Bronchus fibroblast of lung (primary cell): ENCODE measurements around the gene CLDN7. TPM values are rescaled to one million over a fixed set of nuclear protein-coding genes. Genes with fewer than 3 reads are reported as not detected.

ENCODE experiments used
- total RNA-seq: library from RNA; depleted of rRNA; stranded (reverse); fragments of >200 nt; gene quantifications from 2 replicates; pipeline ENCODE4 v1.2.3, GENCODE V29; 2015

The CLDN7 gene, protein sequence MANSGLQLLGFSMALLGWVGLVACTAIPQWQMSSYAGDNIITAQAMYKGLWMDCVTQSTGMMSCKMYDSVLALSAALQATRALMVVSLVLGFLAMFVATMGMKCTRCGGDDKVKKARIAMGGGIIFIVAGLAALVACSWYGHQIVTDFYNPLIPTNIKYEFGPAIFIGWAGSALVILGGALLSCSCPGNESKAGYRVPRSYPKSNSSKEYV
- 11.3 and 13.1 TPM in 2 replicates for total RNA-seq

DNA sequence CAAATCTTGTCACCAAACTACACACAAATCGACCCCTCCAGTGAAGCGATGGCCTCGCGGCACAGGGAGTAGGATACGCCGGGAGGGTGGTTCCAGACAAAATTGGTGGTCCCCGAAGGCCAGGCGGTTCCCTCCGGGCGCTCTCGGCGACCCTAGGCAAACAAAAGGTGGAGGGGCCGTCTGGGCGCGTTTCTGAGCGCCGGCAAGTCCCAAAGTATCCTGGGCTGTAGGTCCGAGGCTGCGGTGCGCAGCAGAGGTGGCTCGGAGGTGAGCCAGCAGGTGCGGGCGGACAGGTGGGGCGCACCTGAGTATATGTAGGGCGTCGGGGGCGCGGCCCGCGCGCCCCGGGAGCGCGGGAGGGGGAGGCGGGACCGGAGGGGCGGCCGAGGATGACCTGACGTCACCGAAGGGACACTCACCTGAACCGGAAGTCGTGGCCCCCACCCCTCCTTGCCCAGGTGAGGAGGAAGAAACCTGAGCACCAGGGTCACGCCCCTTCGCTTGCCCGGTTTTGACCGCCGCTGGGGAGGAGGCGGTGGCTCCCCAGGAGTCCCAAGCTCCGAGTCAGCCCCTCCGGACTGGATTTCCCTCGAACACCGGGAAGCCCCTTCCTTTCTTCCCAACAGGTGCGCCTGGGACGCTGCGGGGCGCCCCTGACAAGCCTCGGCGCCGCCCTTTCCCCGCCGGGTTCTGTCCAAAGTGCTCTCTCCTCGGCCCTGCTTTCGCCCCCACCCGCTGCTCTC lies at the start of gene CLDN7:
Gene CLDN7, minus strand, starts transcription at position 287 of the 743 bp plus-strand sequence. CDS start 435 bp downstream, outside the sequence.

DNA sequence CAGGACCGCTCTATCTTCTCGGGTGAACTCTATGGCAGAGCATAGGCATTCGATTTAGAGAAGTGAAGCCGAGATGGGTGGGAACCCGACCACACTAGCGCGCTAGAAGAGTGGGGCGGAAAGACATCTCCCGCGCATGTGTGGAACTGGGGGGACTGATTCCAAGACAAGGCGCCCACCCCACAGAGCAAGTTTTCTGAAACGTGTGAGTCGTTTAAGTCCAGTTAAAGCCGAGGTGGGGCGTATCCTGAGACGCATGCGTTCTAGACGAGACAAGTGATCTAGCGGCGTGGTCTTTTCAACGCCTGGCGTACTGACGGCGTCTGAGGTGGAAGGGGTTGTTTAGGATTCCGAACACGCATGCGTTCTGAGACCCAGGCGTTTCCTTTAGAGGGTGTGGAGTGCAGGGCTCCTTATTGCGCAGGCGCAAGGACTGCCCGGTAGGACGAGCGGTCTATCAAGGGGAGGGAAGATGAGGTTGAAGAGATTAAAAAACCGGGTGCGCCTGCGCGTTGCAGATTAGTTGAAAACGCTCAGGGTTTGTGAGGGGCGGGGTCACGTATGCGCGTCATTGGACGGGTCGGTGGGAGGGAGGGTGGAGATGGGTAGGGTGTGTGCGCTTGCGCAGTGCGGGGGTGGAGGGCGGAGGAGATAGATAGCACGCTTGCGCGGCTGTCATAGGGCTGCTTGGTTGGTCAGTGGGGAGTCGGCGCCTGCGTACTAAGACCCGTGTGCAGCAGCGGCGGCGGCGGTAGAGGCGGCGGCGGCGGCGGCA lies 44.8 kb upstream of the CLDN7 start, which contains the start of gene EIF5A:
Gene EIF5A, plus strand, starts transcription at position 718 of the 775 bp plus-strand sequence. CDS start 2,008 bp downstream, outside the sequence.

DNA sequence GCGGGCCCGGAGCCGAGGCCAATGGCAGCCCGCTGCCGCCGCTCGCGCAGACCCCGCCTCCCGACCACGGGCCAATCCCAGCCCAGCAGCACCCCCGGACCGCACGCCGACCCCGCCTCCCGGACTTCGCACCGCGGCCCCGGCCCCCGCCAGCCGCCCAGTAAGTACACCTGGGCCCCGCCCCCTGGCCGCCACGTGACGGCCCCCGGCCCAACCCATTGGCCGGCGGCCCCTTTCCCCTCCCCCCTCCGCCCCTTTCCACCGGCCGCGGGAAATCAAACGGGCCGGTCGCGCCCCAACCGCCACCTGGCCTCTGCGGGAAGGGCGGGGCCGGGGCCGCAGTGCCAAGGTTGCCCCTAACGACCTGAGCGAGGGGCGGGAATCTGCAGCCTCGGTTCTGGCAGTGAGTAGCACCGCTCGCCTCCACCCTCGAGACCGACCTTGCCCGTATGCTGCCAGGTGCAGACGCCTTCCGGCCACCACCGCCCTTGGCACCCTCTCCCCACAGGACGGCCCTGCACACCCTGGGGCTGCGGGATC lies 32.4 kb upstream of the CLDN7 start, which contains the start of gene YBX2:
Gene YBX2, minus strand, starts transcription at position 26 of the 540 bp plus-strand sequence. CDS start 139 bp downstream, outside the sequence.

DNA sequence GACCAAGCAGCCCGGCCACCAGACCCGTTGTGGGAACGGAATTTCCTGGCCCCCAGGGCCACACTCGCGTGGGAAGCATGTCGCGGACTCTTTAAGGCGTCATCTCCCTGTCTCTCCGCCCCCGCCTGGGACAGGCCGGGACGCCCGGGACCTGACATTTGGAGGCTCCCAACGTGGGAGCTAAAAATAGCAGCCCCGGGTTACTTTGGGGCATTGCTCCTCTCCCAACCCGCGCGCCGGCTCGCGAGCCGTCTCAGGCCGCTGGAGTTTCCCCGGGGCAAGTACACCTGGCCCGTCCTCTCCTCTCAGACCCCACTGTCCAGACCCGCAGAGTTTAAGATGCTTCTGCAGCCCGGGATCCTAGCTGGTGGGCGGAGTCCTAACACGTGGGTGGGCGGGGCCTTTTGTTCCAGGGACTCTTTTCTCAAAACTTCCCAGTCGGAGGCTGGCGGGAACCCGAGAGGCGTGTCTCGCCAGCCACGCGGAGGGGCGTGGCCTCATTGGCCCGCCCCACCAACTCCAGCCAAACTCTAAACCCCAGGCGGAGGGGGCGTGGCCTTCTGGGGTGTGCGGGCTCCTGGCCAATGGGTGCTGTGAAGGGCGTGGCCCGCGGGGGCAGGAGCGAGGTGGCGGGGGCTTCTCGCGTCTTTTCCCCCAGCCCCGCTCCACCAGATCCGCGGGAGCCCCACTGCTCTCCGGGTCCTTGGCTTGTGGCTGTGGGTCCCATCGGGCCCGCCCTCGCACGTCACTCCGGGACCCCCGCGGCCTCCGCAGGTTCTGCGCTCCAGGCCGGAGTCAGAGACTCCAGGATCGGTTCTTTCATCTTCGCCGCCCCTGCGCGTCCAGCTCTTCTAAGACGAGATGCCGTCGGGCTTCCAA lies 19.0 kb upstream of the CLDN7 start, which contains the start of gene SLC2A4:
Gene SLC2A4, plus strand, starts transcription at position 645 of the 879 bp plus-strand sequence. Its CDS starts 217 bp downstream, at position 862.

DNA sequence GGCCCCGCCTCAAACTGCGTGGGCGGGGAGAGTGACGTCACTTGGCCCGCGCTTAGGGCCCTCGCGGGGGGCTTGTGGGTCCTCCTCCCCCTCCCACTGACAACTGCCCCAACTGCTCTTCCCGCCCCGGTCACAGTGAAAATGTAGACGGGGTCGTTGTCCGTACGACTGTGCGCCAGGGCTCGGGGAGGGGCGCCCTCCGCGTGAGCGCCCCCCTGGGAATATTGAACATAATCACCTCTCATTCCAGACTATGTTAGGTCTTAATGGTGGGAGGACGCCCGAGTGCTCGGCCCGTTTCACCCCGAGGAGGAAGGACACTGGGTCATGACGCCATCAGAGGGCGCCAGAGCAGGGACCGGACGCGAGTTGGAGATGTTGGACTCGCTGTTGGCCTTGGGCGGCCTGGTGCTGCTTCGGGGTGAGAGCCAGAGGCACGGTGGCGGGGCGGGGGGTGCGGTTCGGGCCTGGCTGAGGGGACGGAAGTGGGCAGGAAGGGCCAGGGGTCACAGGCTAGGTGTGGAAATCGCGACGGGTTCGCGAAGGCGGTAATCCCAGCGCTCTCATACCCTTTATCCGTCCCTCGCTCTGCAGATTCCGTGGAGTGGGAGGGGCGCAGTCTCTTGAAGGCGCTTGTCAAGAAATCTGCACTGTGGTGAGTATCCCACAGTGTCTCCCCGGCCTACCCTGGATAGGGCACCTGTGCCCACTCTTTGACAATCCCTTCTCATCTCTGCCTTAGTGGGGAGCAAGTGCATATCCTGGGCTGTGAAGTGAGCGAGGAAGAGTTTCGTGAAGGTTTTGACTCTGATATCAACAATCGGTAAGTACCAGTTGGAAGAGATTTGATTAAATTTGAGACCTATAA lies 9.9 kb downstream of the CLDN7 start, which contains the start of gene ELP5:
Gene ELP5, plus strand, starts transcription at position 40 of the 868 bp plus-strand sequence. Its CDS starts 336 bp downstream, at position 376.

DNA sequence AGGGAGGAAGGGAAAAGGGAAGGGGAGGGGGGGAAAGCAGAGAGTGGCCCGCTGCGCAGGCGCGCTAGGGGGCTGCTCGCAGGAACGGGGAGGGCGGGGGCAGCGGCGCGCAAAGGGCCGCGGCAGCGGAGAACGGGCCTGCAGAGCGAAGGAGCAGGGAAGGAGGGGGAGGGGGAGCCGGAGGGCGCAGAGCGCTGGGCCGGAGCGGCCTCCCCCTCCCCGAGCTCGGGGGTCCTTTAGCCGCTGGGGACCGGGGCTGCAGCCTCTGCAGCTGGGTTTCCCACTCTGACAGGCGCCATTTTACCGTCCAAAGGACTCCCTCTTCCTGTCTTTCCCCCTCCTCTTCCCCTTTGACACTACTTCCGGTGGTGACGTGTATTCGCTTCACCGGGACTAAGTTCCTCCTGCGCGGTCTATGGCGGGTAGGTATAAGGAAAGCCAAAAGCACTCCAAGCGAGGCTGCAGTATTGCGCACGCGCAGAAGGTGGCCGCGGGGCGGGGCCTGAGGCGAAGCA lies 10.6 kb downstream of the CLDN7 start, which contains the start of gene CTDNEP1:
Gene CTDNEP1, minus strand, starts transcription at position 74 of the 515 bp plus-strand sequence. CDS start 438 bp downstream, outside the sequence.

DNA sequence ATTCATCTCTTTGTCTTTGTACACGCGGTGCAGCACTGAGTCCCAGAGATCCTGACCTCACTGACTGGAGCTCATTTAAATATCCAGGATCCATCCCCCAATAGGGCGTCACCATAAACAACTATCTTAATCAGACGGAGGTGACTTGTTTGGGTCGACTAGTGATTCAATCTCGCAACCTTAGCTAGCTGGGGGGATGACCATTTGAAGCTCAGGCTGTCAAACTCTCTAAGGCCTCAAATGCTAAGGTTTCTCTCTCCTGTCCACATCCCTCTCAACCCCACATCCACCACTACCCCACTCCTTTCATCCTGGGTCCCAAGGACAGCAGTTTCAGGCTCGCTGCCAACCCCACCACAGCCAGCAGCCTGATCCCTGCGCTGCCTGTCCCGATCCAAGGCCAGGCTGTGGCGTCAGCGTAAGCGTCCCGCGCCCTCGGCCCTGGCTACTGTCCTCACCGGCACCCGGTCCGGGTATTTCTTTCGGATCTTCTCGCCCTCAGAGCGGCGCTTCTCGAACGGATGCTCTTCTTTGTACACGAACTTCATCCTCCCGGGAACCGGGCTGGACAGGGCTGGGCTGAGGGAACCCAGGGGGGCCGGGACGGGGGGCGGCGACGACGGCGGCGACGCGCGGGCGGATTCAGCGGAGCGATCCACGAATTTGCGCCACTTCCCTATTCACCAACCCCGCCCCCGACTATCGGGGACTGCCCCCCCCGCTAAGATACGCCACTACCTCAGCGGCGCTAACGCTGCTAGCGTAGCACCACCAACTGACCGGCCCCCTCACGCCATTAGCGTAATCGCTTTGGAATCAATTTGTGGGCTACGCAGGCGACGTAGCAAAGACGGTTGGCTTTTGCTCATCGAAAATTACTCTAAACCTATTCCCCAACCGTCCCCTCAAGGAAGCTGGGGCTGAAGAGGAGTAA lies 20.2 kb downstream of the CLDN7 start, which contains the start of gene GABARAP:
Gene GABARAP, minus strand, starts transcription at position 667 of the 934 bp plus-strand sequence. Its CDS starts 119 bp downstream, at position 548.

DNA sequence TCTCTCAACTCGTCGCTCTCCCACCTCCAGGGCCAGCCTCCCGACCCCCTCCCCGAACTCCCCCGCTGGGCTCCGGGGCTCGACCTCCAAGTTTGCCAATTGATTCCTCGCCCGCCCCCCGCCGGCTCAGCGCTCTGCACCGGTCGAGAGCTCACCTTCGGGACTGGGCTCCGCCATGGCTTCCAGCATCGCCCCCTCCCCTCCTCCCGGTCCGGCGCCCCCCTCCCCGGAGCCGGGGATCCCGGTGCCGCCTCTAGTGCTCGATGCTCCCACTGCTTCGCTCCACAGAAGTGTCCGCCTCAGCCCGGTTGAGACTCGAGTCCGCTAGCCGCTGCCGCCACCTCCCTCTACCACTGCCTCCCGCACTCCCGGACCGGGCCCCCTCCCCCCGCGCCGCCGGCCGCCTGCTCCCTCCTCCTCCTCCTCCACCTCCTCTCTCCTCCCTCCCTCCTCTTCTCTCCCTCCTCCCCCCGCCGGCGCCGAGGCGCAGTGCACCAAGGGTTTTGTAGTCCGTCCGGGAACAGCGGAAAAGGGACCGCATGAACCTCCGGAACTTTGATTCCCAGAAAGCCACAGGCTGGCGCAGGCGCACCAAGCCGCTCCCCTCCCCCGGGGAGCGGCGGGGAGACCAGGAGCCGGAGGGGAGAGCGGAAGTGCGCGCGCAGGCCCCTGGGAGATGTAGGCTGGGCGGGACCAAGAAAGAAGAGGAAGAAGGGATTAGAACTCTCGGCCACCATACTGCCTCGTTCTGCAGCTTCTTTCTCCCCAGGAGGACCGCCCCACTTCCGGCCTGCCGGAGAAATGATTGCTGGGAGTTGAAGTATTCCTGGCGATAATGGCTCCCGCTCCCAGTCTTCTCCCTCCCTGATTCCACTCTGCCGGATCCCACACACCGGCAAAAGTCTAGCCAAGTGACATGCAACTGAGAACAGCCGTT lies 22.9 kb downstream of the CLDN7 start, which contains the start of gene PHF23:
Gene PHF23, minus strand, starts transcription at position 367 of the 937 bp plus-strand sequence. Its CDS starts 178 bp downstream, at position 189.

DNA sequence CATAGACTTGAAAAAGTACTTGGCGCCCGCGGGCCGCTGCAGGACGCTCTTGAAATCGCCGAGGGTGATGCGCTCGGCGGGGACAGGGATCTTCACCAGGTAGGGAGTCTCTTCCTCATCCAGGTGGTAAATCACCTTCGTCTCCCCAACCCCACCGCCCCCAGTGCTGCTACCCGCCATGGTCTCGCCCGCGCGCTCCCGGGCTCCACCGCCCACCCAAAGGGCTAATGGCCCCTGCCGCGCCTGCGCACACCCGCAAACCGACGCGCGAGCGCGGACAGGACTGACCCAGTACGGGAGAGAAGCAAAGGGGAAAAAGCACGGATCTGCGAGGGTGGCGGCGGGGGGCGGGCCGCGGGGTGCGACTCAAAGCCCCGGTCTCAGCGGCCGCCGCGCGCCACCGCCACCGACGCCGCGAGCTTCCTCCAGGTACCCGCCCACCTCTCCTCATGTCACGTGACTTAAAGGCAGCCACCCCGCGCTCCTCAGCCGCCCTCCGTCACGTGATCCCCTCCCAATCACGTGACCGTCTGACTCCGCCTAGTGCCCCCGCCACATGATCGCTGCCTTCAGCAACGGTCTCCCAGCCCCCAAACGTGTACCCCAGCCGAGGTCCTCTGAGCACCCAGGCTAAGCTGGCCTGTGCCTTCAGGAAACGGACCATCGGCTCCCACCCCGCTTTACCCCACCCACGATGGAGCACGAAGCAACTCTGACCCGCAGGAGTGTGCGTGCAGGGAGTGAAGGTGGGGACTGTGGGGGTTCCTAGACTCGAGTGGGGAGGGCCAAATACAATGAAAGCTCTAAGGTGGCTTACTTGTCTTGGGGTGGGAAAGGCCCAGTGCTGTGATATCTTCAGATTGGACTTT lies 28.0 kb downstream of the CLDN7 start, which contains the start of gene DVL2:
Gene DVL2, minus strand, starts transcription at position 435 of the 869 bp plus-strand sequence. Its CDS starts 255 bp downstream, at position 180.

DNA sequence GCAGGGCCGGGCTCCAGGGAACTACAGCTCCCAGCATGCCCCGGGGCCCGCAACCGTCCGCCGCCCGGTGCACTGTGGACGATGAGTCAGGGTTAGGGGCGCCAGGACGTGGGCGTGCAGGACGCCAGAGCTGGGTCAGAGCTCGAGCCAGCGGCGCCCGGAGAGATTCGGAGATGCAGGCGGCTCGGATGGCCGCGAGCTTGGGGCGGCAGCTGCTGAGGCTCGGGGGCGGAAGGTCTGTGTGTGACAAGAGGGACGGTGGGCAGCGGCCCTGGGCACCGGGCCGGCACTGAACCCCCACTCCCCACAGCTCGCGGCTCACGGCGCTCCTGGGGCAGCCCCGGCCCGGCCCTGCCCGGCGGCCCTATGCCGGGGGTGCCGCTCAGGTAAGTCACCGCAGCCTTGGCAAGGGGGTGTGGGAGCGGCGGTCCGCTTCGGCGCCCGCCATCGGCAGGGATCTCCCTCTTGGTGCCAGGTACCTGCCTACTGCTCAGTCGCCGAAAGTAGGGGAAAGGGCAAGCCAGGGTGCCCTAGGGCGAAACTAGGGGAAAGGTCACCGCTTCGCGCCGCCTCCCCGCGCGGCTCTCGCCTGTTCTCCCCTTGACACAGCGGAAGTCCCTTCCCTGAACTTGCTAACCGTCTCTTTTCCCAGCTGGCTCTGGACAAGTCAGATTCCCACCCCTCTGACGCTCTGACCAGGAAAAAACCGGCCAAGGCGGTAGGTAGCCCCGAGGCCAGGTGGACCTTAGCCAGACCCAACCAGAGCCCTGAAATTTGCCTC lies 42.3 kb downstream of the CLDN7 start, which contains the start of the genes ACADVL and DLG4:
Gene ACADVL, plus strand, starts transcription at position 127 of the 781 bp plus-strand sequence. Its CDS starts 47 bp downstream, at position 174.
Gene DLG4, minus strand, starts transcription at position 25 of the 781 bp plus-strand sequence.

Other genes with a start within 250 kb of the CLDN7 start
- gene RNASEK, start 249.9 kb downstream of the CLDN7 start, total RNA-seq = 281 and 307 TPM in 2 replicates
- under 0.01 and 1.0 TPM in 2 replicates for gene BCL6B, start 239.4 kb downstream of the CLDN7 start, total RNA-seq
- 1.2 and 2.1 TPM in 2 replicates for gene SLC16A13, start 226.5 kb downstream of the CLDN7 start, total RNA-seq
- 0.15 TPM in 1 of 2 replicates, not detected in the other for gene SLC16A11, start 218.4 kb downstream of the CLDN7 start, total RNA-seq
- gene CLEC10A, start 182.2 kb downstream of the CLDN7 start, total RNA-seq = not detected in 2 replicates
- not detected in 2 replicates for gene ASGR2, start 147.7 kb downstream of the CLDN7 start, total RNA-seq
- gene ASGR1, start 83.1 kb downstream of the CLDN7 start, total RNA-seq = 0.34 and 1.2 TPM in 2 replicates
- gene DLG4, start 42.6 kb downstream of the CLDN7 start, total RNA-seq = 7.9 and 8.9 TPM in 2 replicates
- gene ACADVL, start 42.5 kb downstream of the CLDN7 start, total RNA-seq = 179 and 194 TPM in 2 replicates
- gene DVL2, start 28.0 kb downstream of the CLDN7 start, total RNA-seq = 57.5 and 65.3 TPM in 2 replicates
- 41.5 and 42.4 TPM in 2 replicates for gene PHF23, start 23.0 kb downstream of the CLDN7 start, total RNA-seq
- gene GABARAP, start 20.0 kb downstream of the CLDN7 start, total RNA-seq = 213 and 286 TPM in 2 replicates
- gene CTDNEP1, start 10.7 kb downstream of the CLDN7 start, total RNA-seq = 58.0 and 67.5 TPM in 2 replicates
- 37.8 and 40.9 TPM in 2 replicates for gene ELP5, start 10.3 kb downstream of the CLDN7 start, total RNA-seq
- gene SLC2A4, start 19.2 kb upstream of the CLDN7 start, total RNA-seq = 0.15 and 1.0 TPM in 2 replicates
- gene YBX2, start 32.2 kb upstream of the CLDN7 start, total RNA-seq = 0.34 TPM in 1 of 2 replicates, not detected in the other
- 783 and 934 TPM in 2 replicates for gene EIF5A, start 45.1 kb upstream of the CLDN7 start, total RNA-seq
- gene GPS2, start 52.9 kb upstream of the CLDN7 start, total RNA-seq = 70.6 and 96.3 TPM in 2 replicates
- 9.9 and 12.2 TPM in 2 replicates for gene NEURL4, start 66.9 kb upstream of the CLDN7 start, total RNA-seq
- gene ACAP1, start 74.1 kb upstream of the CLDN7 start, total RNA-seq = 0.50 and 1.2 TPM in 2 replicates
- gene KCTD11, start 89.7 kb upstream of the CLDN7 start, total RNA-seq = 7.6 and 7.9 TPM in 2 replicates
- gene TMEM95, start 92.7 kb upstream of the CLDN7 start, total RNA-seq = 0.15 TPM in 1 of 2 replicates, not detected in the other
- under 0.01 TPM in 1 of 2 replicates, not detected in the other for gene TNK1, start 118.6 kb upstream of the CLDN7 start, total RNA-seq
- 43.9 and 45.8 TPM in 2 replicates for gene PLSCR3, start 132.0 kb upstream of the CLDN7 start, total RNA-seq
- gene TMEM256, start 141.6 kb upstream of the CLDN7 start, total RNA-seq = 213 and 214 TPM in 2 replicates
- 9.1 and 10.3 TPM in 2 replicates for gene NLGN2, start 145.4 kb upstream of the CLDN7 start, total RNA-seq
- gene SPEM1, start 157.8 kb upstream of the CLDN7 start, total RNA-seq = not detected in 2 replicates
- not detected in 2 replicates for gene SPEM2, start 163.1 kb upstream of the CLDN7 start, total RNA-seq
- gene SPEM3, start 166.4 kb upstream of the CLDN7 start, total RNA-seq = not detected in 2 replicates
- gene TMEM102, start 173.0 kb upstream of the CLDN7 start, total RNA-seq = 2.2 and 3.5 TPM in 2 replicates
- 0.30 TPM in 1 of 2 replicates, not detected in the other for gene FGF11, start 177.0 kb upstream of the CLDN7 start, total RNA-seq
- 2.0 and 3.6 TPM in 2 replicates for gene CHRNB1, start 182.6 kb upstream of the CLDN7 start, total RNA-seq
- gene ZBTB4, start 217.2 kb upstream of the CLDN7 start, total RNA-seq = 15.3 and 16.6 TPM in 2 replicates
- gene SLC35G6, start 219.0 kb upstream of the CLDN7 start, total RNA-seq = not detected in 2 replicates
- 21.5 and 22.1 TPM in 2 replicates for gene POLR2A, start 221.9 kb upstream of the CLDN7 start, total RNA-seq